Measurements from ENCODE around the gene ASXL3.

Gene ASXL3

GRCh38 chr18:33577685-33578517, at the start of gene ASXL3:
ASXL3 (plus strand) TSS chr18:33578219; CDS start chr18:33578632, 413 bp downstream.
- peak; percentile 66 for DNase-seq (ENCODE audit: low spot score)

- no peak for DNase-seq (ENCODE audit: low spot score)
Observed at GRCh38 chr18:33532978-33533377, 45.0 kb upstream of the ASXL3 start.

GRCh38 chr18:33536904-33537303, 41.1 kb upstream of the ASXL3 start:
- no peak for DNase-seq (ENCODE audit: low spot score)

- DNase-seq (ENCODE audit: low spot score): no peak
Observed at GRCh38 chr18:33538418-33539042, 39.5 kb upstream of the ASXL3 start.

GRCh38 chr18:33540392-33540791, 37.6 kb upstream of the ASXL3 start:
- no peak for DNase-seq (ENCODE audit: low spot score)

GRCh38 chr18:33541316-33541715, 36.7 kb upstream of the ASXL3 start:
- DNase-seq (ENCODE audit: low spot score): no peak

- DNase-seq (ENCODE audit: low spot score): no peak
Observed at GRCh38 chr18:33556846-33557245, 21.2 kb upstream of the ASXL3 start.

GRCh38 chr18:33557706-33558105, 20.3 kb upstream of the ASXL3 start:
- no peak for DNase-seq (ENCODE audit: low spot score)

GRCh38 chr18:33558529-33558928, 19.5 kb upstream of the ASXL3 start:
- no peak for DNase-seq (ENCODE audit: low spot score)

GRCh38 chr18:33560686-33561370, 17.2 kb upstream of the ASXL3 start:
- DNase-seq (ENCODE audit: low spot score): no peak

GRCh38 chr18:33562741-33563140, 15.3 kb upstream of the ASXL3 start:
- no peak for DNase-seq (ENCODE audit: low spot score)

GRCh38 chr18:33567705-33568104, 10.3 kb upstream of the ASXL3 start:
- DNase-seq (ENCODE audit: low spot score): no peak

GRCh38 chr18:33571998-33572787, 5.8 kb upstream of the ASXL3 start:
- no peak for DNase-seq (ENCODE audit: low spot score)

- DNase-seq (ENCODE audit: low spot score): no peak
Observed at GRCh38 chr18:33573193-33573592, 4.8 kb upstream of the ASXL3 start.

- DNase-seq (ENCODE audit: low spot score): no peak
Observed at GRCh38 chr18:33575451-33575850, 2.6 kb upstream of the ASXL3 start.

- peak; percentile 10 for DNase-seq (ENCODE audit: low spot score)
Observed at GRCh38 chr18:33576999-33577646, 896 bp upstream of the ASXL3 start.

- DNase-seq (ENCODE audit: low spot score): peak; percentile 53
Observed at GRCh38 chr18:33578518-33579348, 714 bp downstream of the ASXL3 start.

GRCh38 chr18:33579349-33580215, 1.6 kb downstream of the ASXL3 start:
- DNase-seq (ENCODE audit: low spot score): peak; percentile 45

- DNase-seq (ENCODE audit: low spot score): no peak
Observed at GRCh38 chr18:33580546-33580945, 2.5 kb downstream of the ASXL3 start.

- peak; percentile 53 for DNase-seq (ENCODE audit: low spot score)
Observed at GRCh38 chr18:33581856-33582255, 3.8 kb downstream of the ASXL3 start.

Measured in globus pallidus (tissue), 1 donor.